Measurements from ENCODE around the gene GPX2. TPM values are rescaled to one million over a fixed set of nuclear protein-coding genes. Genes with fewer than 3 reads are reported as not detected.

The GPX2 gene
- total and polyA plus RNA-seq, 2 of the 4 experiments (the other 2 are of a cell fraction): not detected

- Histone ChIP-seq H4K91ac (ENCODE audit: insufficient read depth, low read depth, low read length) (no peak overlapping the region), H2AK9ac (replicated peaks; ENCODE audit: low read depth, low read length, poor library complexity) (no peak overlapping the region), H3K27me3 (ENCODE audit: control insufficient read depth, insufficient read depth, low read length) (no peaks in the 10 kb centered on the region), H2BK5ac (ENCODE audit: low read depth, low read length, poor library complexity, severe bottlenecking) (no peak overlapping the region), H3K4me2 (ENCODE audit: low read depth, low read length) (no peak overlapping the region), H2BK15ac (ENCODE audit: low read depth, low read length) (no peak overlapping the region), H4K8ac (ENCODE audit: low read depth in 2 of 2, low read length in 2 of 2) (no peak overlapping the region), H3K9ac (ENCODE audit: low read depth, low read length) (no peak overlapping the region), H2BK20ac (ENCODE audit: low read depth, low read length) (no peak overlapping the region), H3K9me1 (ENCODE audit: insufficient read depth, low read length) (peaks cover 2% of the 10 kb centered on the region; the same call in 1 of the 2 replicates), H2BK120ac (ENCODE audit: low read depth, low read length) (no peak overlapping the region), H2AK5ac (ENCODE audit: low read depth, low read length) (no peak overlapping the region), H3K4ac (ENCODE audit: low read depth, low read length) (no peak overlapping the region), H3K36me3 (ENCODE audit: control insufficient read depth, insufficient read depth, low read length) (peaks cover 11% of the 10 kb centered on the region; the same call in 1 of the 2 replicates), H3K4me3 (ENCODE audit: insufficient read depth, low read depth, low read length) (no peak overlapping the region), H4K20me1 (ENCODE audit: insufficient read depth, low read length) (no peaks in the 10 kb centered on the region), H3K9me3 (ENCODE audit: control insufficient read depth, insufficient read depth, low read length) (no peaks in the 10 kb centered on the region), H3K23ac (ENCODE audit: low read depth, low read length) (no peak overlapping the region), H3K56ac (ENCODE audit: extremely low read depth, insufficient read depth, low read length) (no peak overlapping the region), H4K5ac (ENCODE audit: low read depth, low read length) (no peak overlapping the region), H3K27ac (ENCODE audit: insufficient read depth, low read length) (no peak overlapping the region), H2AFZ (replicated peaks; ENCODE audit: low read length, poor library complexity) (no peak overlapping the region), H3K18ac (ENCODE audit: low read depth, low read length) (no peak overlapping the region), H3K79me1 (ENCODE audit: low read depth in 1 of 2, low read length in 2 of 2) (no peaks in the 10 kb centered on the region; a peak in 1 of 4 replicates), H3K4me1 (ENCODE audit: control insufficient read depth, insufficient read depth, low read length) (no peaks in the 10 kb centered on the region), H3K14ac (replicated peaks; ENCODE audit: low read depth, low read length) (no peak overlapping the region)
- TF ChIP-seq RCOR1 (IDR thresholded peaks at IDR 0.05; ENCODE audit: insufficient replicate concordance, low read length) (no peak), SMC3 (IDR thresholded peaks at IDR 0.05; ENCODE audit: low read depth, low read length) (no peak), USF2 (IDR thresholded peaks at IDR 0.05; ENCODE audit: low read depth, low read length) (no peak), POLR2A (IDR thresholded peaks at IDR 0.05; ENCODE audit: low read depth, low read length) (no peak), RFX5 (IDR thresholded peaks at IDR 0.05; ENCODE audit: low read depth, low read length) (no peak), MXI1 (IDR thresholded peaks at IDR 0.05; ENCODE audit: borderline replicate concordance, low read depth, low read length) (no peak), ELK1 (IDR thresholded peaks at IDR 0.05; ENCODE audit: borderline replicate concordance, low read depth, low read length) (no peak), CTCF (conservative IDR thresholded peaks at IDR 0.05; ENCODE audit: low read depth, low read length) (no peak), CHD1 (IDR thresholded peaks at IDR 0.05; ENCODE audit: low read depth, low read length) (no peak), BHLHE40 (IDR thresholded peaks at IDR 0.05; ENCODE audit: low read depth, low read length) (no peak), NFE2L2 (IDR thresholded peaks at IDR 0.05; ENCODE audit: low read depth, low read length) (no peak), FOS (IDR thresholded peaks at IDR 0.05; ENCODE audit: low read depth, low read length) (no peak), MAZ (IDR thresholded peaks at IDR 0.05; ENCODE audit: borderline replicate concordance, low read depth, low read length) (no peak), MAFK (IDR thresholded peaks at IDR 0.05; ENCODE audit: low read depth, low read length) (no peak), CEBPB (IDR thresholded peaks at IDR 0.05; ENCODE audit: low read depth, low read length) (no peak), RAD21 (IDR thresholded peaks at IDR 0.05; ENCODE audit: low read length) (no peak)
- CTCF ChIA-PET: no interaction called here
- no TSS peak for BruUV-seq (replicated peaks)
- in situ Hi-C loops (cut with MboI; ENCODE audit: low sequenced_read_pairs) (no loop called here), dilution Hi-C loops (cut with HindIII; ENCODE audit: low sequenced_read_pairs, unreplicated experiment) (no loop called here), intact Hi-C loops (cut with micrococcal nuclease) (no loop called here)
- no peak for DNase-seq
- no peak for ATAC-seq (ENCODE audit: low read depth)
- POLR2A ChIA-PET (ENCODE audit: unreplicated experiment): no interaction called here
Measured at GRCh38 chr14:64951724-64952123, 9.2 kb upstream of the GPX2 start.
